ENCODE data around the gene PTAR1. TPM values are rescaled to one million over a fixed set of nuclear protein-coding genes. Genes with fewer than 3 reads are reported as not detected.
"Not testable (repeated sequence)": the region's sequence is repeated elsewhere in the genome, so short reads cannot be mapped to it uniquely, and the experiment has no call there.

Gene PTAR1, protein sequence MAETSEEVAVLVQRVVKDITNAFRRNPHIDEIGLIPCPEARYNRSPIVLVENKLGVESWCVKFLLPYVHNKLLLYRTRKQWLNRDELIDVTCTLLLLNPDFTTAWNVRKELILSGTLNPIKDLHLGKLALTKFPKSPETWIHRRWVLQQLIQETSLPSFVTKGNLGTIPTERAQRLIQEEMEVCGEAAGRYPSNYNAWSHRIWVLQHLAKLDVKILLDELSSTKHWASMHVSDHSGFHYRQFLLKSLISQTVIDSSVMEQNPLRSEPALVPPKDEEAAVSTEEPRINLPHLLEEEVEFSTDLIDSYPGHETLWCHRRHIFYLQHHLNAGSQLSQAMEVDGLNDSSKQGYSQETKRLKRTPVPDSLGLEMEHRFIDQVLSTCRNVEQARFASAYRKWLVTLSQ
- total RNA-seq, result 10 to 100 TPM; 79.8 to 80.0 TPM
- 10 to 100 TPM; 11.0 to 14.2 TPM for polyA plus RNA-seq

DNA sequence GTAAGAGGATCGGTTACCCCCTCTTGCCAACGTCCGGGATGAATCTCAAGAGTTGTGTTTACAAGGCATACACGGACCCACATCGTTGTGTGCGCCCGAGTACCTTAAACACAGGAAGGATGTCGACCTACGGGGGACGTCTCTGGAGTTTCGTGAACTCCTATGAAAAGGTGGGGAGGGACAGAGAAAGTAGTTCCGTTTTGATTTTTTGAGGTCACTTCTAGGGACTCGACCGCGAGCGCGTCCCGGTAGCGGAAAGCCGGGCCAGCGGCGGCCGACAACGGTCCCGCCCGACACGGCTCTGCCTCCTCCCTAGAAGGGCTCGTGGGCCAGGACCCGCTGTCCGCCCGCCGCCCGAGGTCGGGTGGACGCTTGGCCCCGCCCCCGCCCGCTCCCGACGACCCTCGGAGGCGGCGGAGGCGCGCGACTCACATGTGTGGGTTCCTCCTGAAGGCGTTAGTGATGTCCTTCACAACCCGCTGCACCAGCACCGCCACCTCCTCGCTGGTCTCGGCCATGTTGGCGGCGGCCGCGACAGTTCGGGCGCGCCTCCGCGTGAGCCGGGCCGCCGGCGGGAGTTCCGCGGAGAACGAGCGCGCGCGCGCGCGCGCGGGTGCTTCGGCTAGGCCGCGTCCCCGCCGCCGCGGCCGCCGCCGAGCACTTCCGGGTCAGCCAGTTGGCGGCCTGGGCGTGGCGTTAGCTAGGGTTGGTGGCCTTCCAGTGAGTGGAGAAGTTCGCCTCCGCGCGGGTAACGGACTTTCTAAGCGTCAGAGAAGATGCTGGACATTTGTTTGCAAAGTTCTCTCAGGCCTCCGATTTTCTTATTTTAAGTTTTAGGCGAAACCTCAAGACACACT is at the start of gene PTAR1:
PTAR1 (minus strand) TSS at position 591 of the 857 bp plus-strand sequence; CDS start at position 518, 73 bp downstream.
- DNase-seq, result peak; percentile 84 to 91 (median 88)
- Mint-ChIP-seq H3K4me3 (peak within 1 kb of the TSS; percentile 89 to 98 (median 96)), H3K27me3 (no peaks in the 10 kb centered on the region), H3K36me3 (peaks cover 7 to 11% of the 10 kb centered on the region in 2 donors), H3K4me1 (peaks cover 21 to 47% (median 33%) of the 10 kb centered on the region in 4 donors), H3K27ac (peak within 1 kb of the TSS; percentile 93 to 97 (median 95)), H3K9me3 (no peaks in the 10 kb centered on the region)
- ChIA-PET CTCF (ENCODE audit: partially characterized antibody) (no interaction called here), POLR2A (ENCODE audit: partially characterized antibody) (interaction anchor here (0.8 to 2.5 kb wide), 6 partner anchors 9 to 724 kb away, joined by 3 to 9 read pairs (median 4); partner anchors contain the start of genes APBA1, FXN and SMC5)
- H3K4me1 ChIP-seq (ENCODE audit: insufficient read depth, low read length), result peaks cover 39% of the 10 kb centered on the region
- no peaks in the 10 kb centered on the region for H3K27me3 ChIP-seq (ENCODE audit: insufficient read depth, low read length)
- intact Hi-C loops (cut with micrococcal nuclease), result loop anchor here (1.0 to 5.0 kb wide), 2 partner anchors 87 to 653 kb away; partner anchors contain the start of genes APBA1 and KLF9
- no peaks in the 10 kb centered on the region for H3K36me3 ChIP-seq (ENCODE audit: insufficient read depth, low read length)
- H3K9me3 ChIP-seq (ENCODE audit: control insufficient read depth in 1 of 2, low read length in 2 of 2), result no peaks in the 10 kb centered on the region
- peak within 1 kb of the TSS; percentile 85 for H3K27ac ChIP-seq (ENCODE audit: low read depth, low read length)
- H3K4me3 ChIP-seq (ENCODE audit: low read length in 2 of 2), result peak within 1 kb of the TSS; percentile 73 to 81

DNA sequence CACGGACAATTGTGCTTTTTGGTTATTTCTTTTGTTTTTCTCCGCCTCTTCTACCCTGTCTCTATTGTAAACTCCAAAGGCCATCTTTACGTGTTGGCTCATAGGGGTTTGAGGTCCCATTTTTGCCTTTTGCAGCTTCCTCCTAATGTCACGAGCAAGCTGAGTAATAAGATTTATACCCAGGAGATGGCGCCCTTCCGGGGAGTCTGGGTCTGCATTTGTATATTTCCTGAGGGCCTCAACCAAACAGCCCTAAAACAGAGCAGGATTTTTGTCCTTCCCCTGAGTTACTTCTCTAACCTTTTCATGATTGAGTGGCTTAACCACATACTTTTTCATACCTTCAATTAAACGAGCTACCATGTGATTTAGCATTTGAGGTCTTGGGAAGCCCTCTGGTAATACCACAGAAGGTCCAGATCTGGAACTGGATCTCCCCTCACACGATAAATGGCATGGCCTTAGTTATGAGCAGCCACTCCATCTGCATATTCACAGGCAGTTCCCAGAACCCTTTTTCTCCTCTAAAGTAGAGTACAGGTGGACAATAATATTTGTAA is 49.6 kb upstream of the PTAR1 start:
- Histone ChIP-seq H3K36me3 (ENCODE audit: insufficient read depth, low read length) (no peaks in the 10 kb centered on the region), H3K27me3 (ENCODE audit: insufficient read depth, low read length) (no peaks in the 10 kb centered on the region), H3K9me3 (ENCODE audit: control insufficient read depth in 1 of 2, low read length in 2 of 2) (no peaks in the 10 kb centered on the region), H3K4me1 (ENCODE audit: insufficient read depth, low read length) (no peaks in the 10 kb centered on the region), H3K27ac (ENCODE audit: low read depth, low read length) (no peak overlapping the region), H3K4me3 (ENCODE audit: low read length in 2 of 2) (no peak overlapping the region)
- POLR2A ChIA-PET (ENCODE audit: partially characterized antibody), result no interaction called here
- no peak overlapping the region for H3K4me3 Mint-ChIP-seq
- DNase-seq, result peak in 2 of 5 donors; percentile 7 to 24
- CTCF ChIA-PET (ENCODE audit: partially characterized antibody), result interaction anchor here (1.2 kb wide), 1 partner anchor 10 kb away, joined by 3 read pairs; no protein-coding TSS in a partner anchor
- H3K27me3 Mint-ChIP-seq, result peaks cover 6 to 7% of the 10 kb centered on the region in 2 donors
- no peaks in the 10 kb centered on the region for H3K36me3 Mint-ChIP-seq
- intact Hi-C loops (cut with micrococcal nuclease), result no loop called here
- peaks cover 0 to 5% (median 0%) of the 10 kb centered on the region in 8 donors for H3K9me3 Mint-ChIP-seq
- H3K27ac Mint-ChIP-seq, result no peak overlapping the region
- no peaks in the 10 kb centered on the region for H3K4me1 Mint-ChIP-seq

DNA sequence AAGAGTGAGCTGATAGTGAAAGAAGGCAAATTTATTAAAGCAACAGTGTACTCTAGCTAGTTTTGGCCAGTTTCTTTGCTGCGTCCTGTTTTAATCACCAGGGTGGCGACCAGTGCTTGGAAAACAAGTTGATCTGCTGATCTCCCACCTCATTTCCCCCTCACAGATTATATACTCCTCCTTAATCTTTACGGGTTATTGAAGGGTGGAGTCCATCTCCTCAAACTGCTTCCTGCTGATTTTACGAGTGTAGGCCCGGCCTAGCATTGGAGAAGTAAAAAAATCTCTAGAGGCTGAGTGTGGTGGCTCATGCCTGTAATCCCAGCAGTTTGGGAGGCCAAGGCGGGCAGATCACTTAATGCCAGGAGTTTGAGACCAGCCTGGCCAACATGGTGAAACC is 46.8 kb upstream of the PTAR1 start:
- Mint-ChIP-seq H3K27ac (no peak overlapping the region), H3K4me1 (no peaks in the 10 kb centered on the region)

GRCh38 chr9:69805962-69806515 is 46.2 kb upstream of the PTAR1 start:
- Mint-ChIP-seq H3K27ac (no peak overlapping the region), H3K4me1 (no peaks in the 10 kb centered on the region), H3K36me3 (no peaks in the 10 kb centered on the region), H3K4me3 (no peak overlapping the region), H3K9me3 (peaks cover 0 to 3% (median 0%) of the 10 kb centered on the region in 8 donors), H3K27me3 (peaks cover 3 to 10% of the 10 kb centered on the region in 2 donors)
- H3K4me1 ChIP-seq (ENCODE audit: insufficient read depth, low read length), result no peaks in the 10 kb centered on the region
- H3K27ac ChIP-seq (ENCODE audit: low read depth, low read length), result no peak overlapping the region
- CTCF ChIA-PET (ENCODE audit: partially characterized antibody), result no interaction called here
- H3K9me3 ChIP-seq (ENCODE audit: control insufficient read depth in 1 of 2, low read length in 2 of 2), result no peaks in the 10 kb centered on the region
- POLR2A ChIA-PET (ENCODE audit: partially characterized antibody), result no interaction called here
- intact Hi-C loops (cut with micrococcal nuclease), result no loop called here
- no peaks in the 10 kb centered on the region for H3K27me3 ChIP-seq (ENCODE audit: insufficient read depth, low read length)
- H3K4me3 ChIP-seq (ENCODE audit: low read length in 2 of 2), result no peak overlapping the region
- no peak for DNase-seq
- H3K36me3 ChIP-seq (ENCODE audit: insufficient read depth, low read length), result no peaks in the 10 kb centered on the region

More for the DNA sequence above, 46.8 kb upstream of the PTAR1 start:
- Mint-ChIP-seq H3K4me3 (no peak overlapping the region), H3K9me3 (peaks cover 0 to 5% (median 0%) of the 10 kb centered on the region in 8 donors), H3K36me3 (no peaks in the 10 kb centered on the region), H3K27me3 (peaks cover 5 to 10% of the 10 kb centered on the region in 2 donors)
- H3K36me3 ChIP-seq (ENCODE audit: insufficient read depth, low read length), result no peaks in the 10 kb centered on the region
- H3K27me3 ChIP-seq (ENCODE audit: insufficient read depth, low read length), result no peaks in the 10 kb centered on the region
- no peak overlapping the region for H3K4me3 ChIP-seq (ENCODE audit: low read length in 2 of 2)
- no peaks in the 10 kb centered on the region for H3K4me1 ChIP-seq (ENCODE audit: insufficient read depth, low read length)
- POLR2A ChIA-PET (ENCODE audit: partially characterized antibody), result no interaction called here
- intact Hi-C loops (cut with micrococcal nuclease), result no loop called here
- DNase-seq, result no peak
- H3K27ac ChIP-seq (ENCODE audit: low read depth, low read length), result no peak overlapping the region
- CTCF ChIA-PET (ENCODE audit: partially characterized antibody), result no interaction called here
- no peaks in the 10 kb centered on the region for H3K9me3 ChIP-seq (ENCODE audit: control insufficient read depth in 1 of 2, low read length in 2 of 2)

DNA sequence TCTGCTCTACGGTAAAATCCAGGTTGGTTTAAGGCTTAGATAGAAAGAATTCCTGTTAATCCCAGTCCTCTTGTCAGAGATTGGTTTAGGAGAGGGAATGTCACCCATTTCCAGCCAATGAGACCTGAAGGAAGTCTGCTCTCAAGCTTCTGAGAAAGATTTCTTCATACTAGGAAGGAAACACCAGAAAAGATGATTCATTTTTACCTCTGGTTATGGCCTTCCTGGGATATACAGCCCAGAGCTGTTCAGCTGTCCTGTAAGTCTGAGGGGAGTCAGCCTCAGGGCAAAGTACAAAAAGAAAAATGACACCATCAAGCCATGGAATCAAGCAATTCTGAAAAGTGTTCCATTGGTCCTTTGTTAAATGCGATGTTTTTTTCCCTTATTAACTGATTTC is 42.2 kb upstream of the PTAR1 start:
- no peak overlapping the region for H3K4me3 Mint-ChIP-seq
- no peaks in the 10 kb centered on the region for H3K4me1 Mint-ChIP-seq
- Histone ChIP-seq H3K36me3 (ENCODE audit: insufficient read depth, low read length) (no peaks in the 10 kb centered on the region), H3K4me1 (ENCODE audit: insufficient read depth, low read length) (no peaks in the 10 kb centered on the region), H3K27ac (ENCODE audit: low read depth, low read length) (no peak overlapping the region), H3K9me3 (ENCODE audit: control insufficient read depth in 1 of 2, low read length in 2 of 2) (no peaks in the 10 kb centered on the region), H3K27me3 (ENCODE audit: insufficient read depth, low read length) (no peaks in the 10 kb centered on the region), H3K4me3 (ENCODE audit: low read length in 2 of 2) (no peak overlapping the region)
- intact Hi-C loops (cut with micrococcal nuclease), result no loop called here
- H3K36me3 Mint-ChIP-seq, result no peaks in the 10 kb centered on the region
- ChIA-PET CTCF (ENCODE audit: partially characterized antibody) (no interaction called here), POLR2A (ENCODE audit: partially characterized antibody) (no interaction called here)
- peaks cover 0 to 6% (median 0%) of the 10 kb centered on the region in 8 donors for H3K9me3 Mint-ChIP-seq
- no peak overlapping the region for H3K27ac Mint-ChIP-seq
- DNase-seq, result no peak
- peaks cover 3 to 15% of the 10 kb centered on the region in 2 donors for H3K27me3 Mint-ChIP-seq

DNA sequence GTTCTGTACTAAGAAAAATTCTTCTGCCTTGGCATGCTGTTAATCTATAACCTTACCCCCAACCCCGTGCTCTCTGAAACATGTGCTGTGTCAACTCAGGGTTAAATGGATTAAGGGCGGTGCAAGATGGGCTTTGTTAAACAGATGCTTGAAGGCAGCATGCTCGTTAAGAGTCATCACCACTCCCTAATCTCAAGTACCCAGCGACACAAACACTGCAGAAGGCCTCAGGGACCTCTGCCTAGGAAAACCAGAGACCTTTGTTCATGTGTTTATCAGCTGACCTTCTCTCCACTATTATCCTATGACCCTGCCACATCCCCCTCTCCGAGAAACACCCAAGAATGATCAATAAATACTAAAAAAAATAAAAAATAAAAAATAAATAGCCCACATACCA is 40.2 kb upstream of the PTAR1 start:
- DNase-seq; H3K27ac ChIP-seq (ENCODE audit: low read depth, low read length); CTCF ChIA-PET (ENCODE audit: partially characterized antibody); H3K27me3 ChIP-seq (ENCODE audit: insufficient read depth, low read length); H3K4me3 ChIP-seq (ENCODE audit: low read length in 2 of 2); H3K4me1 ChIP-seq (ENCODE audit: insufficient read depth, low read length); H3K36me3 ChIP-seq (ENCODE audit: insufficient read depth, low read length); H3K4me3 Mint-ChIP-seq; H3K36me3 Mint-ChIP-seq; H3K9me3 Mint-ChIP-seq; H3K9me3 ChIP-seq (ENCODE audit: control insufficient read depth in 1 of 2, low read length in 2 of 2); H3K4me1 Mint-ChIP-seq; POLR2A ChIA-PET (ENCODE audit: partially characterized antibody); intact Hi-C loops (cut with micrococcal nuclease); H3K27ac Mint-ChIP-seq: not testable (repeated sequence)
- peaks cover 2 to 11% of the 10 kb centered on the region in 2 donors for H3K27me3 Mint-ChIP-seq
